GM10266 (cell line): ENCODE measurements around the gene SCCPDH.

Experiments
- DNase-seq: peaks from one replicate; pipeline ENCODE4 v3.0.0; 2012; ENCODE audit errors: extremely low spot score
- CTCF ChIP-seq: IDR thresholded peaks from 2 replicates; pipeline ENCODE4 v1.5.1; 2012; ENCODE audit warnings: mild to moderate bottlenecking, low read depth; ENCODE audit not compliant: control insufficient read depth, insufficient read depth; ENCODE audit errors: missing control alignments

SCCPDH gene

GRCh38 chr1:246788895-246789338 is 64.7 kb downstream of the SCCPDH start:
- TF ChIP-seq CTCF, result no peak
- DNase-seq, result peak; percentile 43

- no peak for TF ChIP-seq CTCF
- DNase-seq, result peak; percentile 34
Measured at GRCh38 chr1:246789454-246790339, 65.5 kb downstream of the SCCPDH start.

GRCh38 chr1:246790364-246790763 is 66.2 kb downstream of the SCCPDH start:
- TF ChIP-seq CTCF, result no peak
- DNase-seq, result peak; percentile 32

- no peak for DNase-seq
- no peak for TF ChIP-seq CTCF
Measured at GRCh38 chr1:246790833-246791232, 66.6 kb downstream of the SCCPDH start.

GRCh38 chr1:246791303-246791918 is 67.2 kb downstream of the SCCPDH start:
- no peak for TF ChIP-seq CTCF
- peak; percentile 31 for DNase-seq

GRCh38 chr1:246792603-246793002 is 68.4 kb downstream of the SCCPDH start:
- peak; percentile 38 for DNase-seq
- TF ChIP-seq CTCF, result no peak
